ENCODE results near the gene HGF. TPM values are rescaled to one million over a fixed set of nuclear protein-coding genes. Genes with fewer than 3 reads are reported as not detected.

The HGF gene
- 0.08 to 0.13 TPM (median 0.12 TPM) in 3 of 5 replicates, not detected in the others for total RNA-seq (2022; extraction: Qiagen RNA extraction; ENCODE audit: low read depth)

GRCh38 chr7:81769891-81770727 is at the start of gene HGF:
Gene HGF, minus strand, starts transcription at chr7:81770047. Its CDS starts 76 bp downstream, at chr7:81769971.

